Neural cell (in vitro differentiated cells): ENCODE results near the gene SHISA7. TPM values are rescaled to one million over a fixed set of nuclear protein-coding genes. Genes with fewer than 3 reads are reported as not detected.

Source experiments
- H2AFZ ChIP-seq: fragments of 200-600, 300-800 bp; sonication (generic), shearing (Covaris generic); 2 replicates; pipeline ENCODE4 v1.6.0; 2014; ENCODE audit warnings: low read depth, mild to moderate bottlenecking, antibody characterized with exemption, low read length, moderate library complexity
- H3F3A ChIP-seq: fragments of 200-600 bp; shearing (Covaris generic); 2 replicates; pipeline ENCODE4 v1.6.1; 2016; ENCODE audit warnings: mild to moderate bottlenecking, moderate library complexity, mixed read lengths, antibody characterized with exemption, low read length; ENCODE audit not compliant: insufficient read depth, poor library complexity, severe bottlenecking
- H3K27ac ChIP-seq: fragments of 200-600, 300-800 bp; sonication (generic), shearing (Covaris generic); 2 replicates; pipeline ENCODE4 v1.5.1; 2014; ENCODE audit warnings: mild to moderate bottlenecking, low read length, moderate library complexity
- H3K27me3 ChIP-seq: fragments of 300-800, 200-600 bp; sonication (generic), shearing (Covaris generic); 2 replicates; pipeline ENCODE4 v1.6.0; 2014; ENCODE audit warnings: mild to moderate bottlenecking, low read depth, low read length, moderate library complexity; ENCODE audit not compliant: insufficient read depth
- H3K36me3 ChIP-seq: fragments of 300-800, 200-600 bp; sonication (generic), shearing (Covaris generic); 2 replicates; pipeline ENCODE4 v1.5.1; 2014; ENCODE audit warnings: mild to moderate bottlenecking, antibody characterized with exemption, low read length, moderate library complexity; ENCODE audit not compliant: insufficient read depth
- H3K4me2 ChIP-seq: fragments of 300-800, 200-600 bp; sonication (generic), shearing (Covaris generic); 2 replicates; pipeline ENCODE4 v1.6.0; 2014; ENCODE audit warnings: mild to moderate bottlenecking, low read length
- H3K4me3 ChIP-seq: fragments of 300-800, 200-600 bp; sonication (generic), shearing (Covaris generic); 2 replicates; pipeline ENCODE4 v1.5.1; 2014; ENCODE audit warnings: mild to moderate bottlenecking, low read length, moderate library complexity
- H3K79me2 ChIP-seq: fragments of 200-600 bp; shearing (Covaris generic); replicated peaks from 2 replicates; pipeline ENCODE4 v1.6.0; 2014; ENCODE audit warnings: mild to moderate bottlenecking, low read length, moderate library complexity; ENCODE audit not compliant: insufficient read depth
- H3K9ac ChIP-seq: fragments of 300-800, 200-600 bp; sonication (generic), shearing (Covaris generic); 2 replicates; pipeline ENCODE4 v1.6.1; 2016; ENCODE audit warnings: mild to moderate bottlenecking, low read length, mixed read lengths
- H3K9me2 ChIP-seq: fragments of 200-600 bp; shearing (Covaris generic); 2 replicates; pipeline ENCODE4 v1.6.1; 2016; ENCODE audit warnings: mild to moderate bottlenecking, low read length, mixed read lengths; ENCODE audit not compliant: insufficient read depth
- H3K9me3 ChIP-seq: fragments of 200-600, 300-800 bp; sonication (generic), shearing (Covaris generic); 2 replicates; pipeline ENCODE4 v1.6.1; 2016; ENCODE audit warnings: mild to moderate bottlenecking, mixed run types, low read length, moderate library complexity, mixed read lengths
- H4K20me1 ChIP-seq: fragments of 200-600 bp; shearing (Covaris generic); 2 replicates; pipeline ENCODE4 v1.6.1; 2016; ENCODE audit warnings: mild to moderate bottlenecking, mixed run types; ENCODE audit not compliant: insufficient read depth
- CTCF ChIP-seq: fragments of 450-650 bp; IDR thresholded peaks from 2 replicates; pipeline ENCODE4 v1.5.1; 2014; ENCODE audit warnings: antibody characterized with exemption, mild to moderate bottlenecking, moderate library complexity; ENCODE audit not compliant: poor library complexity, severe bottlenecking
- EP300 ChIP-seq: fragments of 450-650 bp; conservative IDR thresholded peaks from 2 replicates; pipeline ENCODE4 v1.6.1; 2014; ENCODE audit warnings: antibody characterized with exemption, mild to moderate bottlenecking, moderate library complexity; ENCODE audit not compliant: poor library complexity, severe bottlenecking
- EZH2 ChIP-seq: fragments of 200-600, 300-800 bp; shearing (Covaris generic), sonication (generic); IDR thresholded peaks from 2 replicates; pipeline ENCODE4 v1.6.1; 2014; ENCODE audit warnings: antibody characterized with exemption, low read length, borderline replicate concordance, mild to moderate bottlenecking; ENCODE audit not compliant: insufficient read depth, poor library complexity, severe bottlenecking
- MXI1 ChIP-seq: fragments of 450-650 bp; conservative IDR thresholded peaks from 2 replicates; pipeline ENCODE4 v1.6.1; 2014; ENCODE audit warnings: antibody characterized with exemption, mild to moderate bottlenecking; ENCODE audit not compliant: poor library complexity, severe bottlenecking
- POLR2AphosphoS5 ChIP-seq: IDR thresholded peaks from 2 replicates; pipeline ENCODE4 v1.6.1; 2012
- RAD21 ChIP-seq: fragments of 450-650 bp; conservative IDR thresholded peaks from 2 replicates; pipeline ENCODE4 v1.6.1; 2014; ENCODE audit warnings: antibody characterized with exemption, mild to moderate bottlenecking, moderate library complexity
- REST ChIP-seq: IDR thresholded peaks from 2 replicates; pipeline ENCODE4 v1.6.1; 2012; ENCODE audit warnings: borderline replicate concordance
- SMC3 ChIP-seq: fragments of 450-650 bp; conservative IDR thresholded peaks from 2 replicates; pipeline ENCODE4 v1.6.1; 2014; ENCODE audit warnings: antibody characterized with exemption, mild to moderate bottlenecking, moderate library complexity; ENCODE audit not compliant: poor library complexity
- TAF1 ChIP-seq: IDR thresholded peaks from 2 replicates; pipeline ENCODE4 v1.6.1; 2012; ENCODE audit warnings: low read depth
- polyA plus RNA-seq: library from polyadenylated mRNA; depleted of rRNA; stranded (reverse); fragments of >200 nt; gene quantifications from 2 replicates; pipeline ENCODE4 v1.2.3, GENCODE V29; 2014

SHISA7 gene
- polyA plus RNA-seq, 1 donor from 2014 or later, result 4.5 TPM

- no peaks in the 10 kb centered on the region for H3K9me3 ChIP-seq
- no peak overlapping the region for H3K4me2 ChIP-seq
- no peak overlapping the region for H3K27ac ChIP-seq
- H3K27me3 ChIP-seq, result no peaks in the 10 kb centered on the region
- H3K4me3 ChIP-seq, result no peak overlapping the region
- H3K79me2 ChIP-seq, result no peaks in the 10 kb centered on the region
- no peaks in the 10 kb centered on the region for H4K20me1 ChIP-seq
- no peak for TF ChIP-seq CTCF
- no peak for TF ChIP-seq RAD21
- no peak for TF ChIP-seq MXI1
- TF ChIP-seq REST, result no peak
- TF ChIP-seq TAF1, result no peak
- no peak for TF ChIP-seq EZH2
- no peak for TF ChIP-seq SMC3
- TF ChIP-seq EP300, result no peak
- no peak for TF ChIP-seq POLR2AphosphoS5
- H3K36me3 ChIP-seq, result peaks cover 11% of the 10 kb centered on the region
- no peaks in the 10 kb centered on the region for H3F3A ChIP-seq
- no peaks in the 10 kb centered on the region for H3K9me2 ChIP-seq
- no peak overlapping the region for H3K9ac ChIP-seq
- no peak overlapping the region for H2AFZ ChIP-seq
Measured at GRCh38 chr19:55426042-55426441, 17.1 kb downstream of the SHISA7 start.

- TF ChIP-seq MXI1, result no peak
- TF ChIP-seq TAF1, result no peak
- no peak for TF ChIP-seq REST
- TF ChIP-seq EZH2, result no peak
- TF ChIP-seq POLR2AphosphoS5, result no peak
- no peak for TF ChIP-seq EP300
- Histone ChIP-seq H3F3A (no peaks in the 10 kb centered on the region), H3K79me2 (no peaks in the 10 kb centered on the region), H3K9me3 (no peaks in the 10 kb centered on the region), H3K4me3 (no peak overlapping the region), H3K36me3 (no peaks in the 10 kb centered on the region), H3K9me2 (no peaks in the 10 kb centered on the region), H3K27ac (no peak overlapping the region), H4K20me1 (no peaks in the 10 kb centered on the region), H3K27me3 (no peaks in the 10 kb centered on the region), H2AFZ (no peak overlapping the region), H3K9ac (no peak overlapping the region), H3K4me2 (no peak overlapping the region)
Measured at GRCh38 chr19:55424518-55424917, 18.6 kb downstream of the SHISA7 start.
